Activated CD4-positive, alpha-beta T cell treated with anti-CD3 and anti-CD28 coated beads, Interleukin-2, amount 50 U/mL, for 48 hours (primary cell): ENCODE measurements around the gene PRR23C.

Experiments used
- DNase-seq, 2 experiments: peaks; one replicate each; pipeline ENCODE4 v3.0.0-alpha.2; 2020

PRR23C gene

GRCh38 chr3:138995706-138996105, 49.0 kb downstream of the PRR23C start:
- no peak for DNase-seq
